ENCODE data around the gene MCHR1.

DNA sequence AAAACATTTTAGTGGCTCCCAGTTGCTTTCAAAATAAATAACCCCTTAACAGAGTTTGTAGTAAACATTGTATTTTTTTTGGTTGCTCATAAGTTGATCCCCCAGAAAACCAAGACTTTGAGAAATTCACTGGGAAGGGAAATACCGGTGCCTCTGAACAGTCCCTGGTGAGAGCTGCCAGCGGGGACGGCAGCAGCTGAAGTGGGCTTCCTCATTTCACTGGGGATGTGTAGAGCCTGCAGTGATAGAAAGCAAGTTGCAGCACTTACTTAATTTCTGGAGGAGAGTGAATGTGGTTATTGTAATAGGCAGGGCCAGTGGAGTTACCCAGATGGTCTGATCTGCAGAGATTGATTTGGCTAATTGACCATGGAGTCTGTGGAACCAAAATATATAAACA is 18.6 kb upstream of the MCHR1 start:
- TF ChIP-seq, protein P1, sequence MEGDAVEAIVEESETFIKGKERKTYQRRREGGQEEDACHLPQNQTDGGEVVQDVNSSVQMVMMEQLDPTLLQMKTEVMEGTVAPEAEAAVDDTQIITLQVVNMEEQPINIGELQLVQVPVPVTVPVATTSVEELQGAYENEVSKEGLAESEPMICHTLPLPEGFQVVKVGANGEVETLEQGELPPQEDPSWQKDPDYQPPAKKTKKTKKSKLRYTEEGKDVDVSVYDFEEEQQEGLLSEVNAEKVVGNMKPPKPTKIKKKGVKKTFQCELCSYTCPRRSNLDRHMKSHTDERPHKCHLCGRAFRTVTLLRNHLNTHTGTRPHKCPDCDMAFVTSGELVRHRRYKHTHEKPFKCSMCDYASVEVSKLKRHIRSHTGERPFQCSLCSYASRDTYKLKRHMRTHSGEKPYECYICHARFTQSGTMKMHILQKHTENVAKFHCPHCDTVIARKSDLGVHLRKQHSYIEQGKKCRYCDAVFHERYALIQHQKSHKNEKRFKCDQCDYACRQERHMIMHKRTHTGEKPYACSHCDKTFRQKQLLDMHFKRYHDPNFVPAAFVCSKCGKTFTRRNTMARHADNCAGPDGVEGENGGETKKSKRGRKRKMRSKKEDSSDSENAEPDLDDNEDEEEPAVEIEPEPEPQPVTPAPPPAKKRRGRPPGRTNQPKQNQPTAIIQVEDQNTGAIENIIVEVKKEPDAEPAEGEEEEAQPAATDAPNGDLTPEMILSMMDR (IDR thresholded peaks at IDR 0.05) = no peak
- no peak for TF ChIP-seq POLR2A (IDR thresholded peaks at IDR 0.05)
